HG03064 (cell line): ENCODE results near the gene MED12.

Source experiments
- ATAC-seq: cut with Tn5 transposase; IDR thresholded peaks from one replicate; pipeline ENCODE4 v1.9.1; 2021; ENCODE audit warnings: low read depth; ENCODE audit not compliant: unreplicated experiment

The MED12 gene

DNA sequence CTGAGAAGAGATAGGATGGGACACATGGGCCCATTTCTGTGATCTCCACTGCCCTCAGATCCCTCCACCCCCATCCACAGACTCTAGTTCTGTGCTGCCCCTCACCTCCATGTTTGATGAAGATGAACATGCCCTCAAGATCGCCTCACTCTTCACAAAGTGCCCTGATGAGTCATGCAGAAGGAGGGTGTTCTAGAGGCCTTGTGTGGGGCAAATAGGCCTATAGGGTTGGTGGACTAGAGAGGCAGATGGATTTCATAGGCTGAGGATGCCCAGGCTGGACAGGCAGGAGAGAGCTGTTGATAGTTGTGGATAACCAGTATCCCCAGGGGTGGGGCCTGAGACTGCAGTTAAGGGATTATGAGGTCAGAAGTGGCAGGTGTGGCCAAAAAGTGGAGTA lies 12.0 kb upstream of the MED12 start, which contains the start of gene CXorf65:
Gene CXorf65 (minus strand): TSS at position 314 of the 400 bp plus-strand sequence. CDS start 184 bp downstream, at position 130.
- ATAC-seq, result no peak

- ATAC-seq, result no peak
Observed at GRCh38 chrX:71107245-71107644, 11.2 kb upstream of the MED12 start.

GRCh38 chrX:71107762-71108360 lies 10.5 kb upstream of the MED12 start:
- no peak for ATAC-seq

- ATAC-seq, result no peak
Observed at GRCh38 chrX:71109051-71109450, 9.3 kb upstream of the MED12 start.

- peak; percentile 92 for ATAC-seq
Observed at GRCh38 chrX:71111141-71111843, 7.1 kb upstream of the MED12 start, which contains the start of gene IL2RG. TSS of gene IL2RG (minus strand) at chrX:71111577. CDS start at chrX:71111539, 38 bp downstream.

DNA sequence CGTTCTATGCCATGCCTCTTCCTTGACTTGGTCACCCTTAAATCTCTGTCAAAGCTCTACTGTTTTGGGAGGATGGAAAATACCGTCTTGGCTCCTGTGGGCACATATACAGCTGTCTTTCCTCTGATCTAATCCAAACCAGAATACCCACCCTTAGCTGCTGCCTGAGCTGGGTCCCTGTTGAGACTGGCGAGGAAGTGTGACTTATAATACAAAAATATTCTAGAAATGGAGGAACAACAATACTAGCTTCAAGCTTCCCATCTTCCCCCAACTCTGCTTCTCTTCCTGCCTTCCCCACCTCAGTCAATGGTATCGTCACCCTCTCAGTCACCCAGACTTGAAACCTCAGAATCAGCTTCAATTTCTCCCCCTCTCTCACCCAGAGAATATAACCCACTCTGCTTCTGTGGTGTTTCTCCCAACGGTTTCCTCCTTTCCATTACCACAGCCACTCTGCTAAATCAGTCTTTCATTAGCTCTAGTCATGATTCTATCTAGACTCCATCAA lies 6.4 kb upstream of the MED12 start:
- ATAC-seq, result no peak

DNA sequence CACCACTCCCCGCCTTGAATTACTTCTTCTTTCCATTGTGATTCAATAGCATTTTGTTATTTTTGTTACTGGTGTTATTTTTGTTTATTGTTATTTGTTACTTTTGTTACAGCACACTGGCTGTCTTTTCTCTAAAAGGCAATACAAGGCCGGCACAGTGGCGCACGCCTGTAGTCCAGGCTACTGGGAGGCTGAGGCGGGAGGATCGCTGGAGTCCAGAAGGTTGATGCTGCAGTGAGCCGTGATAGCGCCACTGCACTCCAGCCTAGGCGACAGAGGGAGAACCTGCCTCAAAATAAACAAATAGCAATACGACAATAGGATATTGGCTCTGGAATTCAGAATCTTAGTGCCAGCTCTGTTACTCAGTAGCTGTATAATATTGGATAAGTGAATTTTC lies 1.0 kb upstream of the MED12 start:
- ATAC-seq, result no peak

GRCh38 chrX:71118985-71119535 lies 664 bp downstream of the MED12 start:
- ATAC-seq, result no peak

DNA sequence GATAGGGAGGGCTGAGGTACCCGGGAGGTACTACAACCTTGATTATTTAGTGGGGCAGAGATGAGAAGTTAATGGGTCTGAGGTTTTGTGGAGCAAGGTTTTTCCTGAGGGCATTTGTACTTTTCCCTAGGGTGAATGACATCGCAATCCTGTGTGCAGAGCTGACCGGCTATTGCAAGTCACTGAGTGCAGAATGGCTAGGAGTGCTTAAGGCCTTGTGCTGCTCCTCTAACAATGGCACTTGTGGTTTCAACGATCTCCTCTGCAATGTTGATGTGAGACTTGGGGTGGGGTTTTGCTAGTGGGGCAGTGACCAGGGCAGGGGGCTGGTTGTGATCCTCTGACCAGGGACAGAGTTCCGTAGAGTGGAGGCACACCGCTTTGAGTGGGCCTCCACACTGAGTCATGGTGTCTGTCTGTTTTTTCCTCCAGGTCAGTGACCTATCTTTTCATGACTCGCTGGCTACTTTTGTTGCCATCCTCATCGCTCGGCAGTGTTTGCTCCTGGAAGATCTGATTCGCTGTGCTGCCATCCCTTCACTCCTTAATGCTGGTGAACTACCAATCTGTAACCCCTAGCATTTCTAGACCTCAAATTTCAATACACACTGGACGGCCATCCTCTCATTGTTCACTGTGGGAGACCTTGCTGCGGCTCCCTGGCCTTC lies 9.9 kb downstream of the MED12 start:
- ATAC-seq, result no peak

- ATAC-seq, result no peak
Observed at GRCh38 chrX:71128915-71129765, 10.7 kb downstream of the MED12 start.

DNA sequence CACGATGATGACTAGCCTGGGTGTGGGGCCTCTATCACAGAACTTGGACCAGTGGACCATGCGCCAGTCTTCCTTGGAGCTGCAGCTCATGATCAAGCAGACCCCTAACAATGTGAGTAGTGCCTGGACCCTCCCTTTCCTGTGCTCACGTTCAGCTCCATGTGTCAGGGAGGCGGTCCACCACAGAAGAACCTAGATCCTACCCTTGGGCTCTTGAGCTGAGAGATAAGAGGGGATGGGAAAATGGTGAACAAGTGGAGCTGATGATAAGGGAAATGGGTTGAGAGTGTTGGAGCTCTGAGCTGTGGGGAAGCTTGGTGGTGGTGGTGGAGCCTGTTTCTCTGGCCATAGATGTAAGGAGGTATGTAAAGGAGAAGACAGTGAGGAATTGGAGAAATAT lies 13.1 kb downstream of the MED12 start:
- ATAC-seq, result no peak

GRCh38 chrX:71140440-71140839 lies 22.0 kb downstream of the MED12 start:
- no peak for ATAC-seq

DNA sequence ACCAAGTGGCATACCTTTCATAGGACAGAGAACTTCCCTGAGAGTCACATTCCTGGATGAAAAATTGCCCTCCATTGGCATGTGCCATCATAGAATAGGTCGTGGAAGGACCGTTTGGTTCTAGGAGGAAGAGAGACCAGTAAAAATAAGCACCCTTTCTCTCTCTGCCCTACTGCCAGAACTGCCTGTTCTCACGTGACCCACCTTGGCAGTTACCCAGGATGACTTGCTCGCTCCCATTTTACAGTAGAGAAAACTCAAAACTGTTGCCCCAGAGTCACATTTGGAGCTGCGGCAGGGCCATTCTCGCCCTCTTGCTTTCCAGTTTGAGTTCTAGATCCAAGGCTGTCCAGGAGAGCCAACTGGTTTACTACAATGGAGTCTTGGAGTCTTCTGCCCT lies 25.1 kb downstream of the MED12 start:
- ATAC-seq, result no peak

GRCh38 chrX:71144651-71145050 lies 26.3 kb downstream of the MED12 start, which contains the start of gene NLGN3:
TSS of gene NLGN3 (plus strand) at chrX:71144841. CDS start at chrX:71147750, 2,909 bp downstream.
- no peak for ATAC-seq

DNA sequence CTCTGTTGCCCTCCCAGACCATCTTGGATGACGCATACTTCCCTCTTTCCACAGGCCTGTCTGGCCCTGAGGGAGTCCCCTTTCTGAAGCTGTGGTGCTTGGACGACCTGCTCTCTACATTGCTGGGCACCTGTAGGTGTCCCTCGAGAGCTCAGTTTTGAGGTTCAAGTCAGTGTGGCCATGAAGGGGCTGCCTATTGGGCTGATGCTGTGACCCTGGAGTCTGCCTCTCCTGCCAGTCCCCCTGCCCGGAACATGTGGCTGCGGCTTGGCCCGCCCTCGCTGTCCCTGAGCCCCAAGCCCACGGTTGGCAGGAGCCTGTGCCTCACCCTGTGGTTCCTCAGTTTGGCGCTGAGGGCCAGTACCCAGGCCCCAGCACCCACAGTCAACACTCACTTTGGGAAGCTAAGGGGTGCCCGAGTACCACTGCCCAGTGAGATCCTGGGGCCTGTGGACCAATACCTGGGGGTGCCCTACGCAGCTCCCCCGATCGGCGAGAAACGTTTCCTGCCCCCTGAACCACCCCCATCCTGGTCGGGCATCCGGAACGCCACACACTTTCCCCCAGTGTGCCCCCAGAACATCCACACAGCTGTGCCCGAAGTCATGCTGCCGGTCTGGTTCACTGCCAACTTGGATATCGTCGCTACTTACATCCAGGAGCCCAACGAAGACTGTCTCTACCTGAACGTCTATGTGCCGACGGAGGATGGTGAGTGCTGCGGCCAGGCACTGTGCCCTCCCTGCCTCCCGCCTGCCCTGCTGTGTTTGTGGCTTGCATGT lies 29.3 kb downstream of the MED12 start:
- no peak for ATAC-seq

DNA sequence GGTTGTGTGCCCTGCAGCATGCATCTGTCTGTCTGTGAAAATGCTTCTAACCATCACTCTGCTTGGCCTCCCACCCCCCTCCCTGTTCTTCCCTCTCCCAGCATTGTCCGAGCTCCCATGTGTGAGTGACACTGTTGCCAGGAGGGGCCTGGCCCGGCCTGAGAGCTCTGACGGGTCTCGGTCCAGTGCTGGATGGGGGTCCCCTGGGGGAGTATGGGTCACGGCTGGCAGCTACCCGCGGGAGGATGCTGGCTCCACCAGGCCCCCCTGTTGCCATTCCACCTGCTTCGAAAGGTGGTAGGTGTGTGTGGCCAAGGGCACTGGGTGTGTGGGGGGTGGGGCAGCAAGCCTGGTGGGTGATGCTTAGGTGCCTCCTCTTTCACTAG lies 29.9 kb downstream of the MED12 start:
- no peak for ATAC-seq

DNA sequence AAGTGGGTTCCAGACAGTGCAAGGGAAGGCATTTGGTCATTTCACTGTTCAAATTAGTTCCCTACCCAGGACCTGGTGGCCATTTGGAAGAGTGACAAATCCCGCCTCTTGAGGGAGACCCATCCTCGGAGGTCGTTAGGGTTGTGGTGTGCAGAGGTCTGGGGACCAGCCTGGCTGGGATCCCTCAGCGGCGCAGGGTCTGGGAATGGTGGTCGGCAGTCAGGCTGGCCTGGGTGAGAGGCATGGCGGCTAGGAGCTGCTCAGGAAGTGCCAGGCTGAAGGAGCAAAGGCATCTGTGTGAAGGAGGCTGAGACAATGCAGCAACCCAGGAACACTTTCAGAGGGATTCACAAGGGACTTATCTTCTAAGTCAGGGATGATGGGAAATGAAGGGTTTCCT lies 33.0 kb downstream of the MED12 start:
- ATAC-seq, result no peak

GRCh38 chrX:71154196-71154595 lies 35.8 kb downstream of the MED12 start:
- ATAC-seq, result no peak

- no peak for ATAC-seq
Observed at GRCh38 chrX:71154641-71155040, 36.2 kb downstream of the MED12 start.
